SU-DHL-6 (cell line): ENCODE measurements around the gene ZNF335.
A peak's percentile ranks its signal among the peaks of the same experiment; 100 is the strongest.

ENCODE experiments used
- H2AFZ ChIP-seq: fragments of 200-600 bp; sonication (generic); 2 replicates; pipeline ENCODE4 v1.6.1; 2014; ENCODE audit warnings: low read depth, mild to moderate bottlenecking, moderate library complexity, mixed read lengths, antibody characterized with exemption, low read length; ENCODE audit not compliant: severe bottlenecking
- H3F3A ChIP-seq: fragments of 200-600 bp; shearing (Covaris generic); 2 replicates; pipeline ENCODE4 v1.6.0; 2016; ENCODE audit warnings: antibody characterized with exemption, mild to moderate bottlenecking; ENCODE audit not compliant: insufficient read depth
- H3K27ac ChIP-seq: fragments of 200-600 bp; sonication (generic); 2 replicates; pipeline ENCODE4 v1.5.1; 2016; ENCODE audit warnings: low read depth, mild to moderate bottlenecking, low read length, moderate library complexity, mixed read lengths
- H3K27me3 ChIP-seq: fragments of 200-600 bp; sonication (generic), shearing (Covaris generic); 2 replicates; pipeline ENCODE4 v1.6.0; 2014; ENCODE audit warnings: mild to moderate bottlenecking, low read length
- H3K36me3 ChIP-seq: fragments of 200-600 bp; sonication (generic); 2 replicates; pipeline ENCODE4 v1.6.1; 2014; ENCODE audit warnings: mild to moderate bottlenecking, low read length, mixed read lengths
- H3K4me2 ChIP-seq: fragments of 300-600, 200-600 bp; shearing (Covaris generic), sonication (generic); 2 replicates; pipeline ENCODE4 v1.6.0; 2014; ENCODE audit warnings: low read length, low read depth, mild to moderate bottlenecking; ENCODE audit not compliant: poor library complexity, severe bottlenecking
- H3K4me3 ChIP-seq: fragments of 200-600 bp; sonication (generic); 2 replicates; pipeline ENCODE4 v1.5.1; 2014; ENCODE audit warnings: antibody characterized with exemption, low read length, mild to moderate bottlenecking, mixed read lengths; ENCODE audit not compliant: insufficient read depth, poor library complexity, severe bottlenecking
- H3K79me2 ChIP-seq: fragments of 200-600 bp; sonication (generic); 2 replicates; pipeline ENCODE4 v1.6.1; 2014; ENCODE audit warnings: mild to moderate bottlenecking, low read length, moderate library complexity; ENCODE audit not compliant: insufficient read depth
- H3K9ac ChIP-seq: fragments of 200-600 bp; sonication (generic); 2 replicates; pipeline ENCODE4 v1.7.0; 2014; ENCODE audit warnings: mild to moderate bottlenecking, low read length
- H3K9me2 ChIP-seq: fragments of 200-600 bp; sonication (generic); replicated peaks from 2 replicates; pipeline ENCODE4 v1.6.1; 2014; ENCODE audit warnings: low read length; ENCODE audit not compliant: insufficient read depth
- H3K9me3 ChIP-seq: fragments of 200-600 bp; sonication (generic); 2 replicates; pipeline ENCODE4 v1.6.1; 2014; ENCODE audit warnings: low read length, mixed read lengths; ENCODE audit not compliant: insufficient read depth
- H4K20me1 ChIP-seq: fragments of 200-600 bp; sonication (generic); 2 replicates; pipeline ENCODE4 v1.6.1; 2014; ENCODE audit warnings: low read depth, mild to moderate bottlenecking, antibody characterized with exemption, low read length, moderate library complexity, mixed read lengths
- EZH2phosphoT487 ChIP-seq: fragments of 200-600 bp; sonication (generic), shearing (Covaris generic); conservative IDR thresholded peaks from 2 replicates; pipeline ENCODE4 v1.6.1; 2018; ENCODE audit warnings: mild to moderate bottlenecking, antibody characterized with exemption, low read length, moderate library complexity, mixed read lengths
- TF ChIP-seq, protein P1 (sequence below): fragments of 200-600 bp; sonication (generic); IDR thresholded peaks from one replicate; pipeline ENCODE4 v1.5.1; 2017; ENCODE audit warnings: antibody characterized with exemption, mild to moderate bottlenecking, low read length, moderate library complexity; ENCODE audit not compliant: insufficient read depth, poor library complexity, severe bottlenecking

Gene ZNF335

DNA sequence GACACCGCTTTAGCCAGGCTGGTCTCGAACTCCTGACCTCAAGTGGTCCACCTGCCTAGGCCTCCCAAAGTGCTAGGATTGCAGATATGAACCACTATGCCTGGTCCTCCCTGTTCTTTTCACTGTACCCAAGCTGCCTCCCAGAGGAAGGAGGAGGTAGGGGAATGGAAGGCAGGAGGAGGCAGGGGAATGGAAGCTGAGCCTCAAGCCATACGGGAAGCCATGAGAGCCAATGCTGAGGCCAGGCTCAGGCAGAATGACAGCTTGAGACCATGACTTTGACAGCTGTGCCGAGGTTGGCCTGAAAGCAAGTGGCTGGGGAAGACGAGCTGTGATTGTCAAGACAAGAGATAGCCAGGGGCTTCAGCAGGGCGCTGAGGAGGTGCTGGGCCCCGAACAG is 13.6 kb upstream of the ZNF335 start:
- no peaks in the 10 kb centered on the region for H3K27me3 ChIP-seq
- H2AFZ ChIP-seq, result no peak overlapping the region
- H3K4me3 ChIP-seq, result no peak overlapping the region
- no peaks in the 10 kb centered on the region for H3K79me2 ChIP-seq
- no peaks in the 10 kb centered on the region for H3K9me3 ChIP-seq
- H3F3A ChIP-seq, result no peaks in the 10 kb centered on the region
- no peak overlapping the region for H3K4me2 ChIP-seq
- no peaks in the 10 kb centered on the region for H3K9me2 ChIP-seq
- H3K36me3 ChIP-seq, result no peaks in the 10 kb centered on the region
- TF ChIP-seq EZH2phosphoT487, result no peak
- TF ChIP-seq, protein P1, sequence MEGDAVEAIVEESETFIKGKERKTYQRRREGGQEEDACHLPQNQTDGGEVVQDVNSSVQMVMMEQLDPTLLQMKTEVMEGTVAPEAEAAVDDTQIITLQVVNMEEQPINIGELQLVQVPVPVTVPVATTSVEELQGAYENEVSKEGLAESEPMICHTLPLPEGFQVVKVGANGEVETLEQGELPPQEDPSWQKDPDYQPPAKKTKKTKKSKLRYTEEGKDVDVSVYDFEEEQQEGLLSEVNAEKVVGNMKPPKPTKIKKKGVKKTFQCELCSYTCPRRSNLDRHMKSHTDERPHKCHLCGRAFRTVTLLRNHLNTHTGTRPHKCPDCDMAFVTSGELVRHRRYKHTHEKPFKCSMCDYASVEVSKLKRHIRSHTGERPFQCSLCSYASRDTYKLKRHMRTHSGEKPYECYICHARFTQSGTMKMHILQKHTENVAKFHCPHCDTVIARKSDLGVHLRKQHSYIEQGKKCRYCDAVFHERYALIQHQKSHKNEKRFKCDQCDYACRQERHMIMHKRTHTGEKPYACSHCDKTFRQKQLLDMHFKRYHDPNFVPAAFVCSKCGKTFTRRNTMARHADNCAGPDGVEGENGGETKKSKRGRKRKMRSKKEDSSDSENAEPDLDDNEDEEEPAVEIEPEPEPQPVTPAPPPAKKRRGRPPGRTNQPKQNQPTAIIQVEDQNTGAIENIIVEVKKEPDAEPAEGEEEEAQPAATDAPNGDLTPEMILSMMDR, result no peak
- no peak overlapping the region for H3K9ac ChIP-seq
- no peak overlapping the region for H3K27ac ChIP-seq
- no peaks in the 10 kb centered on the region for H4K20me1 ChIP-seq

DNA sequence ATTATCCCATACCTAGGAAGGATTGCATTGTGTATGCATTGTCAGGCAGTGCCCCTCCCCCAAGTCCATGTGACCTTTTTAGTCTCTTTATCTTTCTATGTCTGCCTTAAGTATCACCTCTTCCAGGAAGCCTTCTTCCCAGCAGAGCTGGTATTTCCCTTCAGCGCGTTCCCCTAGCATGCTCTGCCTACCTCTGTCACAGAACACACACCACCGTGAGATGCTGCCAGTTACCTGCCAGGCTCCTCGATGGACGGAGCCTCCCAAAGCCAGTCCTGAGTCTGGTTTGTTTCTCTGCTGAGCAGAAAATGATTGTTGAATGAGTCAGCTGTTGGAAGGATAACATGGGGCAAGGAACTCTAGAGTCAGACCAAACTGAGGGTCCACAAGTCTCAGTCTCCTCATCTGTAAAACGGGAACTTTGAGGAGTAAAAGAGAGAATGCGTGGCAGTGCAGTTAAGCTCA is 11.3 kb upstream of the ZNF335 start:
- Histone ChIP-seq H3K27ac (no peak overlapping the region), H2AFZ (peak overlapping the region; percentile 6), H3K4me2 (no peak overlapping the region)

DNA sequence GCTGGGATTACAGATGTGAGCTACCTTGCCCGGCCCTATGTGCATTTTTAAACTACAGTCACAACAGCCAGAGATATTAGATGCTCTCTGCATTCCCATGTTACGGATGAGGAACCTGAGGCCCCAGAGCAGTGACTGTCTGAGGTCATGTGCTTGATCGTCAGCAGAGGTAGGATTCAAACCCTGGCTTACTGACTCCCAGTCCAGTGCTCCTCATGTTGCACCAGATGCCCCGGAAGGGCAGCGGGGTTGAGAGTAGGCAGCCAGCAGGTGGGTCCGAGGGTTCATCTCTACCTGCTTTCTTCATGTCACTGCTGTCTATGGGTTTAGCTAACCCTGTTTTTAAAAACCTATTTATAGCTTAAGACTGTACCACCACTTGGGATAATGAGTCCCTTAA is 9.3 kb upstream of the ZNF335 start:
- H3K36me3 ChIP-seq, result no peaks in the 10 kb centered on the region
- no peaks in the 10 kb centered on the region for H3K27me3 ChIP-seq
- no peaks in the 10 kb centered on the region for H3K9me3 ChIP-seq
- H3K4me3 ChIP-seq, result no peak overlapping the region
- H4K20me1 ChIP-seq, result no peaks in the 10 kb centered on the region
- H3K79me2 ChIP-seq, result no peaks in the 10 kb centered on the region
- TF ChIP-seq, protein P1, result no peak
- TF ChIP-seq EZH2phosphoT487, result no peak
- no peak overlapping the region for H3K27ac ChIP-seq
- H3K9me2 ChIP-seq, result no peaks in the 10 kb centered on the region
- H2AFZ ChIP-seq, result no peak overlapping the region
- H3K4me2 ChIP-seq, result no peak overlapping the region
- H3K9ac ChIP-seq, result no peak overlapping the region
- H3F3A ChIP-seq, result no peaks in the 10 kb centered on the region

More for the DNA sequence above, 11.3 kb upstream of the ZNF335 start:
- Histone ChIP-seq H3K9ac (no peak overlapping the region), H3K36me3 (no peaks in the 10 kb centered on the region), H3K79me2 (no peaks in the 10 kb centered on the region), H4K20me1 (no peaks in the 10 kb centered on the region), H3K9me3 (no peaks in the 10 kb centered on the region), H3K27me3 (no peaks in the 10 kb centered on the region), H3F3A (no peaks in the 10 kb centered on the region), H3K4me3 (no peak overlapping the region), H3K9me2 (no peaks in the 10 kb centered on the region)
- no peak for TF ChIP-seq EZH2phosphoT487
- TF ChIP-seq, protein P1, result no peak
